Small intestine (tissue), 7 donors: ENCODE data around the gene ASB2. TPM values are rescaled to one million over a fixed set of nuclear protein-coding genes. Genes with fewer than 3 reads are reported as not detected.
A peak's percentile ranks its signal among the peaks of the same experiment; 100 is the strongest.

ENCODE experiments used
- DNase-seq, 2 donors: peaks; one replicate each; pipeline versions ENCODE4 v3.0.0 to v3.0.0-alpha.2; 2013
- FAIRE-seq: peaks from 2 replicates; lab custom pipeline; 2012; peaks lifted over from hg19 to GRCh38; lab: Jason Lieb, UNC
- H3K27ac ChIP-seq, 3 donors: one replicate each; pipeline ENCODE4 v1.5.1; 2013; ENCODE audit warnings: low read length in 2 of 3, mild to moderate bottlenecking in 2 of 3, control low read depth in 1 of 3, inconsistent platforms in 1 of 3, low read depth in 1 of 3, moderate library complexity in 1 of 3
- H3K27me3 ChIP-seq, 3 donors: one replicate each; pipeline ENCODE4 v1.6.1; 2013; ENCODE audit warnings: low read length in 3 of 3, inconsistent platforms in 1 of 3; ENCODE audit not compliant: control insufficient read depth in 3 of 3, insufficient read depth in 3 of 3
- H3K36me3 ChIP-seq, 3 donors: one replicate each; pipeline ENCODE4 v1.6.1; 2013; ENCODE audit warnings: low read length in 3 of 3, inconsistent platforms in 1 of 3, low read depth in 1 of 3, mild to moderate bottlenecking in 1 of 3, moderate library complexity in 1 of 3; ENCODE audit not compliant: control insufficient read depth in 3 of 3, insufficient read depth in 2 of 3
- H3K4me1 ChIP-seq, 3 donors: one replicate each; pipeline ENCODE4 v1.6.1; 2013; ENCODE audit warnings: low read length in 2 of 3, inconsistent platforms in 1 of 3, low read depth in 1 of 3, mild to moderate bottlenecking in 1 of 3, moderate library complexity in 1 of 3; ENCODE audit not compliant: control insufficient read depth in 3 of 3, insufficient read depth in 2 of 3
- H3K4me3 ChIP-seq, 3 donors: one replicate each; pipeline ENCODE4 v1.5.1; 2013; ENCODE audit warnings: low read length in 3 of 3, control low read depth in 1 of 3, inconsistent platforms in 1 of 3, low read depth in 1 of 3, mild to moderate bottlenecking in 1 of 3, moderate library complexity in 1 of 3
- H3K9me3 ChIP-seq, 2 donors: one replicate each; pipeline ENCODE4 v1.6.1; 2013; ENCODE audit warnings: low read depth in 1 of 2, low read length in 1 of 2; ENCODE audit not compliant: control insufficient read depth in 2 of 2, insufficient read depth in 1 of 2
- WGBS, 3 donors: extraction: QIAGEN DNeasy Blood & Tissue Kit; methylation state at CpG; one replicate each; pipeline ENCODE4 v1.1.7; 2013; 5-methylcytosine and 5-hydroxymethylcytosine counted together
- polyA plus RNA-seq, 4 donors: library from polyadenylated mRNA; stranded (reverse) in 3 of 4; unstranded in 1 of 4; fragments of 200-250 nt in 3 of 4; fragments of 120-200 nt in 1 of 4; gene quantifications; one replicate each; pipeline versions ENCODE4 v1.2.1 to v1.2.3, GENCODE V29; 2013
- donor health status: healthy with polysubstance abuse.
- donor health status: control.
- donor health status: control.
- donor health status: Bipolar disorder and iron deficiency.
- donor health status: healthy.

The ASB2 gene
- polyA plus RNA-seq, 4 donors, result 1.3 to 5.6 (median 4.2) TPM

- peak; percentile 54 to 61 for DNase-seq
- no peaks in the 10 kb centered on the region for H3K27me3 ChIP-seq
- no peaks in the 10 kb centered on the region for H3K9me3 ChIP-seq
- 42 to 45% (median 43%) methylated on average over 19 of the region's 19 CpGs for WGBS, 3 donors
- no peak for FAIRE-seq
- H3K4me1 ChIP-seq, result peaks cover 0 to 69% (median under 1%) of the 10 kb centered on the region in 3 donors
- H3K4me3 ChIP-seq, result peak overlapping the region in 1 of 3 donors; percentile 31
- peaks cover 0 to 9% (median 0%) of the 10 kb centered on the region in 3 donors for H3K36me3 ChIP-seq
- H3K27ac ChIP-seq, result peak overlapping the region; percentile 36 to 89 (median 63)
Measured at GRCh38 chr14:93954900-93955849, 21.2 kb downstream of the ASB2 start.

DNA sequence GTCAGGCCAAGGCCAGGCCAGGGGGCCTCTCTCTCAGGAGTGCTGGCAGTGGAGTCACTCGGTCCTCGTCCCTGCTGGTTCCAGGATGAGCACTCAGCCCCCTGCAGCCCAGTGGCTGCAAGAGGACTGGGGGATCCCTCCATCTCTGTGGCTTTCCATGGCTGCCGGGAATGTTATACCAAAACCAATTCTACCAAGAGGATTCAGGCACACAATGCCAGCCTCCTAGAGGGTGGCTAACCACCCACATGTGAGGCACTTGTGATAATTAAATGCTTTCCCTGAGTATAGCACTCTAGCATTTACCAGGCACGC is 21.9 kb downstream of the ASB2 start:
- H3K27me3 ChIP-seq, result no peaks in the 10 kb centered on the region
- peaks cover 0 to 9% (median 0%) of the 10 kb centered on the region in 3 donors for H3K36me3 ChIP-seq
- FAIRE-seq (no peak), DNase-seq (no peak)
- no peaks in the 10 kb centered on the region for H3K9me3 ChIP-seq
- H3K4me1 ChIP-seq, result peaks cover 0 to 62% (median 0%) of the 10 kb centered on the region in 3 donors
- H3K27ac ChIP-seq, result peak overlapping the region in 2 of 3 donors; percentile 2 to 11
- WGBS, 3 donors, result 77 to 81% (median 79%) methylated on average over 4 of the region's 4 CpGs
- H3K4me3 ChIP-seq, result peak overlapping the region in 1 of 3 donors; percentile 31

DNA sequence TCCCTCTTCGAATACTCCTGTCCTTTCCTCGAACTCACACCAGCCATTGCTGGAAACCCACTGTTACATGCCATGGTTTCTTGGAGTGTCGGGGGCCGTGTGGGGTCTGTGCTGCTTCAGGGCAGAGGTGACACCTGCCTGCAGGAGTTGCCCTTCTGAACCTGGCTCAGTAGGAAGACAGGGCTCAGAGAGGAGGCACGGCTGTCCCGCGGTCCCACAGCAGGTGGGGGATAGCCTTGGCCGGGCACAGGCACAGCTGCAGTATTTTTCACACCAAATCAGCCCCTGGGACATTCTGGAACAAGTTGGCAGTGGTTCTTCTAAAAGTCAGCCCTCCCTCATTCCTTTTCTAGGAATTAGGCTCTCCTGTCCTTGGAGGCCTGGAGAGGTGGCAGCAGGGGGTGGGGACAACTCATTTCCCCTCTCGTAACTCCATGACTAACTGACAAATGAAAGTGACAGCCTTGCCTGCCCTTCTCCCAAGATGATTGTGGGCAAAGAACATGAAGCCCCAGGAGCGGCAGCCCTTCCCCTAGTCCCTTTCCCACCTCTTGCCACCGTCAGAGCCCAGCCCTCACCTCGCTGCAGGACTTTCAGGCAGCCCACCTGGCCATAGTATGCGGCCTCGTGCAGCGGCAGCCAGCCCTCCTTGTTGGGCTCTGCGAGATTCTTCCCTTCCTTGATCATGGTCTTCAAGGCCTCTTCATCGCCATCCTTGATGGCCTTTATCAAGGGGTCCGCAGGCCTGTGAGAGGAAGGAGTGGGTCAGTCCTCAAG is 22.4 kb downstream of the ASB2 start:
- no peak for FAIRE-seq
- WGBS, 3 donors, result 66 to 83% (median 79%) methylated on average over 18 of the region's 18 CpGs

GRCh38 chr14:93953263-93953662 is 23.1 kb downstream of the ASB2 start:
- Histone ChIP-seq H3K4me3 (peak overlapping the region in 1 of 3 donors; percentile 31), H3K27ac (peak overlapping the region in 1 of 3 donors; percentile 11), H3K36me3 (peaks cover 0 to 9% (median 0%) of the 10 kb centered on the region in 3 donors), H3K27me3 (no peaks in the 10 kb centered on the region), H3K9me3 (no peaks in the 10 kb centered on the region), H3K4me1 (peaks cover 0 to 51% (median 0%) of the 10 kb centered on the region in 3 donors)
- DNase-seq, result no peak
- FAIRE-seq, result no peak
- 58 to 67% (median 60%) methylated on average over 14 of the region's 14 CpGs for WGBS, 3 donors

More for the DNA sequence above, 22.4 kb downstream of the ASB2 start:
- Histone ChIP-seq H3K4me1 (peaks cover 0 to 57% (median 0%) of the 10 kb centered on the region in 3 donors), H3K27ac (peak overlapping the region in 2 of 3 donors; percentile 11 to 27), H3K27me3 (no peaks in the 10 kb centered on the region), H3K4me3 (peak overlapping the region in 1 of 3 donors; percentile 31), H3K36me3 (peaks cover 0 to 9% (median 0%) of the 10 kb centered on the region in 3 donors), H3K9me3 (no peaks in the 10 kb centered on the region)
- DNase-seq, result no peak

DNA sequence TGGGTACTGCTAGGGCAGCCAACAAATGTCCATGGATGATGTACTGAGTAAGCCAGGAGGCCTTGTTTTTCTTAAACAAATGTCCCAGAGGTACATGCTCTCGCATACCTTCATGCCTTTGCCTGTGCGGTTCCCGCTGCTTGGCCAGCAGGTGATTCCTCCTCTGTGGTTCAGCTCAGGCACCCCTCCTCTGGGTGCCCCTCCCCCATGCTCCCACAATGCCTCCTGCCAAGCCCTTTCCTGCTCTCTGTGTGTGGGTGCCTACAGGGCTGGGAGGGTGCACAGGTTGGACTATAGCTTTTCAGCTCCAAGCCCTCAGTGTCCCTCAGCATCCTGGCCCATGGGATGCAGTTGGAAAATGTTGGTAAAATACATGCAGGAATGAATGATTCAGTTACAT is 23.5 kb downstream of the ASB2 start:
- DNase-seq, result no peak
- H3K27ac ChIP-seq, result no peak overlapping the region
- no peaks in the 10 kb centered on the region for H3K27me3 ChIP-seq
- peaks cover 0 to 49% (median 0%) of the 10 kb centered on the region in 3 donors for H3K4me1 ChIP-seq
- no peak for FAIRE-seq
- no peaks in the 10 kb centered on the region for H3K9me3 ChIP-seq
- WGBS, 3 donors, result 45 to 74% (median 52%) methylated on average over 3 of the region's 3 CpGs
- peaks cover 0 to 9% (median 0%) of the 10 kb centered on the region in 3 donors for H3K36me3 ChIP-seq
- no peak overlapping the region for H3K4me3 ChIP-seq

- DNase-seq, result no peak
- H3K4me1 ChIP-seq, result peaks cover 0 to 46% (median 0%) of the 10 kb centered on the region in 3 donors
Measured at GRCh38 chr14:93951635-93952540, 24.5 kb downstream of the ASB2 start.

GRCh38 chr14:93950948-93951634 is 25.3 kb downstream of the ASB2 start:
- H3K9me3 ChIP-seq, result no peaks in the 10 kb centered on the region
- DNase-seq, result no peak
- H3K4me1 ChIP-seq, result peaks cover 0 to 46% (median 0%) of the 10 kb centered on the region in 3 donors
- no peak for FAIRE-seq
- no peak overlapping the region for H3K27ac ChIP-seq
- H3K36me3 ChIP-seq, result peaks cover 0 to 12% (median 0%) of the 10 kb centered on the region in 3 donors
- no peaks in the 10 kb centered on the region for H3K27me3 ChIP-seq
- H3K4me3 ChIP-seq, result no peak overlapping the region
- WGBS, 3 donors, result 80 to 88% (median 85%) methylated on average over 20 of the region's 20 CpGs

More at GRCh38 chr14:93951635-93952540, 24.5 kb downstream of the ASB2 start:
- Histone ChIP-seq H3K36me3 (peaks cover 0 to 12% (median 0%) of the 10 kb centered on the region in 3 donors), H3K27me3 (no peaks in the 10 kb centered on the region), H3K27ac (no peak overlapping the region), H3K4me3 (no peak overlapping the region), H3K9me3 (no peaks in the 10 kb centered on the region)
- 44 to 65% (median 63%) methylated on average over 7 of the region's 7 CpGs for WGBS, 3 donors
- no peak for FAIRE-seq
